ENCODE data around the gene RANGRF.

DNA sequence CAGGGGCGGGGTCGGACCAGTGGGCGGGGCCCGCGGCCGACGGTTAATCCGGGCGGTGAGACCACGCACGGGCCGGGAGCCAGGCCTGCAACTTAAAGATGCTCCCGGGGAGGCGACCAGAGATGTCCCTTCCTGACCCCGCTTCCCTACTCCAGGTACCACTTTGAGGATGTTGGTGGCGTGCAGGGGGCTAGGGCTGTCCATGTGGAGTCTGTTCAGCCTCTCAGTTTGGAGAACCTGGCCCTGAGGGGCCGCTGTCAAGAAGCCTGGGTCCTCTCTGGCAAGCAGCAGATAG is 580 bp downstream of the RANGRF start:
- TF ChIP-seq, protein P1, sequence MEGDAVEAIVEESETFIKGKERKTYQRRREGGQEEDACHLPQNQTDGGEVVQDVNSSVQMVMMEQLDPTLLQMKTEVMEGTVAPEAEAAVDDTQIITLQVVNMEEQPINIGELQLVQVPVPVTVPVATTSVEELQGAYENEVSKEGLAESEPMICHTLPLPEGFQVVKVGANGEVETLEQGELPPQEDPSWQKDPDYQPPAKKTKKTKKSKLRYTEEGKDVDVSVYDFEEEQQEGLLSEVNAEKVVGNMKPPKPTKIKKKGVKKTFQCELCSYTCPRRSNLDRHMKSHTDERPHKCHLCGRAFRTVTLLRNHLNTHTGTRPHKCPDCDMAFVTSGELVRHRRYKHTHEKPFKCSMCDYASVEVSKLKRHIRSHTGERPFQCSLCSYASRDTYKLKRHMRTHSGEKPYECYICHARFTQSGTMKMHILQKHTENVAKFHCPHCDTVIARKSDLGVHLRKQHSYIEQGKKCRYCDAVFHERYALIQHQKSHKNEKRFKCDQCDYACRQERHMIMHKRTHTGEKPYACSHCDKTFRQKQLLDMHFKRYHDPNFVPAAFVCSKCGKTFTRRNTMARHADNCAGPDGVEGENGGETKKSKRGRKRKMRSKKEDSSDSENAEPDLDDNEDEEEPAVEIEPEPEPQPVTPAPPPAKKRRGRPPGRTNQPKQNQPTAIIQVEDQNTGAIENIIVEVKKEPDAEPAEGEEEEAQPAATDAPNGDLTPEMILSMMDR (IDR thresholded peaks at IDR 0.05; ENCODE audit: borderline replicate concordance, extremely low read depth, low read length, poor library complexity, severe bottlenecking): no peak
- no peak for TF ChIP-seq EZH2 (IDR thresholded peaks at IDR 0.05; ENCODE audit: borderline replicate concordance, low read depth, low read length, severe bottlenecking)
